Type B pancreatic cell (in vitro differentiated cells): ENCODE data around the gene NTN5. TPM values are rescaled to one million over a fixed set of nuclear protein-coding genes. Genes with fewer than 3 reads are reported as not detected.

Experiments
- DNase-seq: peaks from one replicate; pipeline ENCODE4 v3.0.0; 2021; ENCODE audit warnings: mixed read lengths; ENCODE audit not compliant: unreplicated experiment; ENCODE audit errors: extremely low spot score
- H3K27ac Mint-ChIP-seq: 2 replicates; pipeline ENCODE4 v1.8.0; 2021; ENCODE audit warnings: mild to moderate bottlenecking, mixed read lengths
- H3K27me3 Mint-ChIP-seq: 2 replicates; pipeline ENCODE4 v1.8.0; 2021; ENCODE audit warnings: mixed read lengths
- H3K36me3 Mint-ChIP-seq: 2 replicates; pipeline ENCODE4 v1.8.0; 2021; ENCODE audit warnings: mixed read lengths
- H3K4me1 Mint-ChIP-seq: one replicate; pipeline ENCODE4 v1.8.0; 2021; ENCODE audit warnings: mixed read lengths; ENCODE audit not compliant: unreplicated experiment
- H3K4me3 Mint-ChIP-seq: 2 replicates; pipeline ENCODE4 v1.8.0; 2021; ENCODE audit warnings: mild to moderate bottlenecking, mixed read lengths
- H3K9me3 Mint-ChIP-seq: 2 replicates; pipeline ENCODE4 v1.8.0; 2021; ENCODE audit warnings: mixed read lengths
- CTCF ChIP-seq: fragments of 200-600 bp; sonication (generic); conservative IDR thresholded peaks from 2 replicates; pipeline ENCODE4 v1.5.0; 2021; ENCODE audit warnings: antibody characterized with exemption, mild to moderate bottlenecking
- total RNA-seq: library from RNA; stranded (reverse); gene quantifications from 2 replicates; pipeline ENCODE4 v1.2.1, GENCODE V29; 2021; ENCODE audit warnings: low replicate concordance

Gene NTN5
- total RNA-seq, 1 donor from 2014 or later = 1.2 TPM

- Mint-ChIP-seq H3K27me3 (no peaks in the 10 kb centered on the region), H3K4me1 (peaks cover 29% of the 10 kb centered on the region), H3K36me3 (peaks cover 3% of the 10 kb centered on the region), H3K4me3 (peak overlapping the region; percentile 76), H3K27ac (peak overlapping the region; percentile 96), H3K9me3 (no peaks in the 10 kb centered on the region)
- DNase-seq = no peak
- TF ChIP-seq CTCF = peak; percentile 15
These were observed 42.3 kb downstream of the NTN5 start for GRCh38 chr19:48630296-48631063.

- H3K4me1 Mint-ChIP-seq = peaks cover 35% of the 10 kb centered on the region
These were observed 43.1 kb downstream of the NTN5 start for GRCh38 chr19:48629599-48630295.

GRCh38 chr19:48629297-48629598 is 43.6 kb downstream of the NTN5 start:
- Mint-ChIP-seq H3K4me3 (no peak overlapping the region), H3K36me3 (peaks cover 3% of the 10 kb centered on the region), H3K9me3 (no peaks in the 10 kb centered on the region), H3K4me1 (peaks cover 30% of the 10 kb centered on the region), H3K27ac (no peak overlapping the region), H3K27me3 (no peaks in the 10 kb centered on the region)
- no peak for DNase-seq
- TF ChIP-seq CTCF = no peak

More at GRCh38 chr19:48629599-48630295, 43.1 kb downstream of the NTN5 start:
- no peak for TF ChIP-seq CTCF
- H3K27me3 Mint-ChIP-seq = no peaks in the 10 kb centered on the region
- no peaks in the 10 kb centered on the region for H3K9me3 Mint-ChIP-seq
- peak overlapping the region; percentile 96 for H3K27ac Mint-ChIP-seq
- peak overlapping the region; percentile 76 for H3K4me3 Mint-ChIP-seq
- peaks cover 3% of the 10 kb centered on the region for H3K36me3 Mint-ChIP-seq
- DNase-seq = peak; percentile 76

DNA sequence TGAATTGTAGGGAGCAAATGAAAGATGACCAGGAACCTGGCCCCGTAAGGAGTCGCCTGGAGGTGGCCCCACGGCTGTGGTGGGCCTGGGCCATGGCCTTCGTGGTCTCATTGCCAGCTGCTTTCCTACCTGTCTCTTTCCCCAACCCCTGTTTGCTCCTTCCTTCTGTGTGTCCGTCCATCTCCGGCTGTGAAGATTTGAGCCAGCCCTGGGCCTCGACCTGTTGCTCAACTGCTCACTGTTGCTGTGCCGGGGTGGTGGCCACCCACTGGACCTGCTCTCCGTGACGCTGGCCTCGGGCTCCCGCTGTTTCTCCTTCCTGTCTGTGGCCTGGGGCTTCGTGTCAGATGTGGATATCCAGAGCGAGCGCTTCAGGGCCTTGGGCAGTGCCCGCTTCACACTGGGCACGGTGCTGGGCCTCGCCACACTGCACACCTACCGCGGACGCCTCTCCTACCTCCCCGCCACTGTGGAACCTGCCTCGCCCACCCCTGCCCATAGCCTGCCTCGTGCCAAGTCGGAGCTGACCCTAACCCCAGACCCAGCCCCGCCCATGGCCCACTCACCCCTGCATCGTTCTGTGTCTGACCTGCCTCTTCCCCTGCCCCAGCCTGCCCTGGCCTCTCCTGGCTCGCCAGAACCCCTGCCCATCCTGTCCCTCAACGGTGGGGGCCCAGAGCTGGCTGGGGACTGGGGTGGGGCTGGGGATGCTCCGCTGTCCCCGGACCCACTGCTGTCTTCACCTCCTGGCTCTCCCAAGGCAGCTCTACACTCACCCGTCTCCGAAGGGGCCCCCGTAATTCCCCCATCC is 44.1 kb downstream of the NTN5 start:
- DNase-seq = no peak
- Mint-ChIP-seq H3K4me1 (peaks cover 31% of the 10 kb centered on the region), H3K27ac (peak overlapping the region; percentile 56), H3K9me3 (no peaks in the 10 kb centered on the region), H3K27me3 (no peaks in the 10 kb centered on the region), H3K36me3 (peaks cover 3% of the 10 kb centered on the region), H3K4me3 (peak overlapping the region; percentile 45)
- no peak for TF ChIP-seq CTCF

DNA sequence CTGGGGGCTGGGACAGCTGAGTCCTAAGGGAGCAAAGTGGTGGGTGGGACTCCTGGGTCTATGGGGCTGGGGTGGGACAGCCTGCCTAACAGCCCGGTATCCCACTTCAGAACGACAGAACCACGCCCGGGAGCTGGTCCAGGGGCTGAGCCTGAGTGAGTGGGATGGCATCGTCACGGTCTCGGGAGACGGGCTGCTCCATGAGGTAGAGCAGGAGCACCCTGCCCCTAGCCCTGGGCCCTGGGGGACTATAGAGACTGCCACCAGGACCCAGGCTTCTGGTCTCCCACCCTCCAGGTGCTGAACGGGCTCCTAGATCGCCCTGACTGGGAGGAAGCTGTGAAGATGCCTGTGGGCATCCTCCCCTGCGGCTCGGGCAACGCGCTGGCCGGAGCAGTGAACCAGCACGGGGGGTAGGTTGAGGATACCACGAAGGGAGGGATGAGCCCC is 44.9 kb downstream of the NTN5 start:
- H3K4me1 Mint-ChIP-seq = peaks cover 37% of the 10 kb centered on the region
- peak overlapping the region; percentile 66 for H3K27ac Mint-ChIP-seq
- peaks cover 3% of the 10 kb centered on the region for H3K36me3 Mint-ChIP-seq
- DNase-seq = no peak
- no peak for TF ChIP-seq CTCF
- H3K27me3 Mint-ChIP-seq = no peaks in the 10 kb centered on the region
- H3K4me3 Mint-ChIP-seq = no peak overlapping the region
- no peaks in the 10 kb centered on the region for H3K9me3 Mint-ChIP-seq
